Measurements from ENCODE around the gene RSAD2. TPM values are rescaled to one million over a fixed set of nuclear protein-coding genes. Genes with fewer than 3 reads are reported as not detected.

The RSAD2 gene
- total RNA-seq, 1 experiment from 2014 or later = not detected

DNA sequence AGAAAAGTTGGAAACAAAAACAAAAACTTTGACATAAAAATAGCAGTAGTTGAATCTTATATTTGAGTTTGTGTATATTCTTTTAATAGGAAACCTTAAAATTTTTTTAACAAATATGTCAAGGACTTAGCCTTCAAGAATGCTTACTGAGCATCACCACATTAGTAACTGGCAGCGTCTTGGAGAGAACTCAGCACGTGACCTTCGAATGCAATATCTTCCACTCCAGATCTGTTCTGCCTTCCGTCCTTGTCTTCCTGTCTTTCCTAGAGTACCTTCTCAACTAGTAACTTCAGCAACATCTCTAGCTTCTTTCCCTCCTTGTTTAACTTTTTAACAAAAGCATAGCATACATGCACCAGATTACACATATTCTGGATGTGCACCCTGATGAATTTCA, 972 bp downstream of the RSAD2 start:
- peaks cover 48% of the 10 kb centered on the region for H3K36me3 Mint-ChIP-seq
- H3K9me3 Mint-ChIP-seq = peaks cover 92% of the 10 kb centered on the region
- TF ChIP-seq ZNF263 (CRISPR knock-in tag; IDR thresholded peaks at IDR 0.05; ENCODE audit: low read depth) = no peak
- TF ChIP-seq RELA (CRISPR knock-in tag; IDR thresholded peaks at IDR 0.05; ENCODE audit: borderline replicate concordance) = no peak
- no peak for TF ChIP-seq KAT7 (CRISPR knock-in tag; IDR thresholded peaks at IDR 0.05; ENCODE audit: borderline replicate concordance)
- no peak for TF ChIP-seq ZNF423 (CRISPR knock-in tag; IDR thresholded peaks at IDR 0.05)
- no peak for TF ChIP-seq NR2C2 (CRISPR knock-in tag; IDR thresholded peaks at IDR 0.05)
- TF ChIP-seq HMGXB4 (CRISPR knock-in tag; IDR thresholded peaks at IDR 0.05) = no peak
- TF ChIP-seq ZNF671 (CRISPR knock-in tag; IDR thresholded peaks at IDR 0.05) = no peak
- no peak for TF ChIP-seq PRRX2 (CRISPR knock-in tag; IDR thresholded peaks at IDR 0.05)
- TF ChIP-seq ZNF532 (CRISPR knock-in tag; IDR thresholded peaks at IDR 0.05; ENCODE audit: borderline replicate concordance) = no peak
- TF ChIP-seq TP53 (CRISPR knock-in tag; IDR thresholded peaks at IDR 0.05) = no peak
- TF ChIP-seq, protein P1, sequence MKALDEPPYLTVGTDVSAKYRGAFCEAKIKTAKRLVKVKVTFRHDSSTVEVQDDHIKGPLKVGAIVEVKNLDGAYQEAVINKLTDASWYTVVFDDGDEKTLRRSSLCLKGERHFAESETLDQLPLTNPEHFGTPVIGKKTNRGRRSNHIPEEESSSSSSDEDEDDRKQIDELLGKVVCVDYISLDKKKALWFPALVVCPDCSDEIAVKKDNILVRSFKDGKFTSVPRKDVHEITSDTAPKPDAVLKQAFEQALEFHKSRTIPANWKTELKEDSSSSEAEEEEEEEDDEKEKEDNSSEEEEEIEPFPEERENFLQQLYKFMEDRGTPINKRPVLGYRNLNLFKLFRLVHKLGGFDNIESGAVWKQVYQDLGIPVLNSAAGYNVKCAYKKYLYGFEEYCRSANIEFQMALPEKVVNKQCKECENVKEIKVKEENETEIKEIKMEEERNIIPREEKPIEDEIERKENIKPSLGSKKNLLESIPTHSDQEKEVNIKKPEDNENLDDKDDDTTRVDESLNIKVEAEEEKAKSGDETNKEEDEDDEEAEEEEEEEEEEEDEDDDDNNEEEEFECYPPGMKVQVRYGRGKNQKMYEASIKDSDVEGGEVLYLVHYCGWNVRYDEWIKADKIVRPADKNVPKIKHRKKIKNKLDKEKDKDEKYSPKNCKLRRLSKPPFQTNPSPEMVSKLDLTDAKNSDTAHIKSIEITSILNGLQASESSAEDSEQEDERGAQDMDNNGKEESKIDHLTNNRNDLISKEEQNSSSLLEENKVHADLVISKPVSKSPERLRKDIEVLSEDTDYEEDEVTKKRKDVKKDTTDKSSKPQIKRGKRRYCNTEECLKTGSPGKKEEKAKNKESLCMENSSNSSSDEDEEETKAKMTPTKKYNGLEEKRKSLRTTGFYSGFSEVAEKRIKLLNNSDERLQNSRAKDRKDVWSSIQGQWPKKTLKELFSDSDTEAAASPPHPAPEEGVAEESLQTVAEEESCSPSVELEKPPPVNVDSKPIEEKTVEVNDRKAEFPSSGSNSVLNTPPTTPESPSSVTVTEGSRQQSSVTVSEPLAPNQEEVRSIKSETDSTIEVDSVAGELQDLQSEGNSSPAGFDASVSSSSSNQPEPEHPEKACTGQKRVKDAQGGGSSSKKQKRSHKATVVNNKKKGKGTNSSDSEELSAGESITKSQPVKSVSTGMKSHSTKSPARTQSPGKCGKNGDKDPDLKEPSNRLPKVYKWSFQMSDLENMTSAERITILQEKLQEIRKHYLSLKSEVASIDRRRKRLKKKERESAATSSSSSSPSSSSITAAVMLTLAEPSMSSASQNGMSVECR (CRISPR knock-in tag; IDR thresholded peaks at IDR 0.05; ENCODE audit: borderline replicate concordance) = no peak
- no peak for TF ChIP-seq CBFB (CRISPR knock-in tag; IDR thresholded peaks at IDR 0.05; ENCODE audit: low read depth)
- TF ChIP-seq E2F4 (CRISPR knock-in tag; IDR thresholded peaks at IDR 0.05; ENCODE audit: borderline replicate concordance, low read depth) = no peak
- no peak for TF ChIP-seq ZNF396 (CRISPR knock-in tag; IDR thresholded peaks at IDR 0.05; ENCODE audit: borderline replicate concordance)
- TF ChIP-seq, protein P2, sequence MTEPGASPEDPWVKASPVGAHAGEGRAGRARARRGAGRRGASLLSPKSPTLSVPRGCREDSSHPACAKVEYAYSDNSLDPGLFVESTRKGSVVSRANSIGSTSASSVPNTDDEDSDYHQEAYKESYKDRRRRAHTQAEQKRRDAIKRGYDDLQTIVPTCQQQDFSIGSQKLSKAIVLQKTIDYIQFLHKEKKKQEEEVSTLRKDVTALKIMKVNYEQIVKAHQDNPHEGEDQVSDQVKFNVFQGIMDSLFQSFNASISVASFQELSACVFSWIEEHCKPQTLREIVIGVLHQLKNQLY (CRISPR knock-in tag; IDR thresholded peaks at IDR 0.05) = no peak
- no peak for TF ChIP-seq AFF4 (CRISPR knock-in tag; IDR thresholded peaks at IDR 0.05; ENCODE audit: borderline replicate concordance)
- no peak for TF ChIP-seq ZNF232 (CRISPR knock-in tag; IDR thresholded peaks at IDR 0.05)
- no peaks in the 10 kb centered on the region for H3K4me1 Mint-ChIP-seq
- peaks cover 25% of the 10 kb centered on the region for H3K27me3 Mint-ChIP-seq (ENCODE audit: low read depth)
- ATAC-seq (no peak), DNase-seq (ENCODE audit: low spot score) (no peak)
- H3K4me3 Mint-ChIP-seq = no peak overlapping the region
- ChIA-PET CTCF (no interaction called here), POLR2A (no interaction called here)
- H3K27ac Mint-ChIP-seq = no peak overlapping the region

Measured in WTC11 (cell line).